Measurements from ENCODE around the gene RGS12. TPM values are rescaled to one million over a fixed set of nuclear protein-coding genes. Genes with fewer than 3 reads are reported as not detected.
"Not testable (repeated sequence)": the region's sequence is repeated elsewhere in the genome, so short reads cannot be mapped to it uniquely, and the experiment has no call there.

RGS12 gene
- total RNA-seq, 1 donor from 2014 or later: 13.4 TPM

- peaks cover 55% of the 10 kb centered on the region for H3K4me1 ChIP-seq
- no peak overlapping the region for H3K27ac ChIP-seq (replicated peaks)
- H3K36me3 ChIP-seq: no peaks in the 10 kb centered on the region
- no peaks in the 10 kb centered on the region for H3K9me3 ChIP-seq (replicated peaks)
- intact Hi-C loops (cut with micrococcal nuclease): no loop called here
- H3K27me3 ChIP-seq (ENCODE audit: low read depth): no peaks in the 10 kb centered on the region
- H3K4me3 ChIP-seq: no peak overlapping the region
- no peak for TF ChIP-seq CTCF (IDR thresholded peaks at IDR 0.05; ENCODE audit: borderline replicate concordance)
- DNase-seq: no peak
These were observed 7.3 kb downstream of the RGS12 start for GRCh38 chr4:3299976-3300671.

GRCh38 chr4:3300882-3301281, 8.1 kb downstream of the RGS12 start:
- intact Hi-C loops (cut with micrococcal nuclease); H3K27ac ChIP-seq (replicated peaks); H3K4me3 ChIP-seq; DNase-seq; H3K9me3 ChIP-seq (replicated peaks); H3K36me3 ChIP-seq; H3K27me3 ChIP-seq (ENCODE audit: low read depth): not testable (repeated sequence)
- H3K4me1 ChIP-seq: peaks cover 63% of the 10 kb centered on the region

GRCh38 chr4:3301450-3302172, 8.8 kb downstream of the RGS12 start:
- H3K27me3 ChIP-seq (ENCODE audit: low read depth): no peaks in the 10 kb centered on the region
- H3K4me3 ChIP-seq: no peak overlapping the region
- H3K36me3 ChIP-seq: no peaks in the 10 kb centered on the region
- intact Hi-C loops (cut with micrococcal nuclease): no loop called here
- no peaks in the 10 kb centered on the region for H3K9me3 ChIP-seq (replicated peaks)
- H3K4me1 ChIP-seq: peaks cover 70% of the 10 kb centered on the region
- no peak overlapping the region for H3K27ac ChIP-seq (replicated peaks)
- no peak for TF ChIP-seq CTCF (IDR thresholded peaks at IDR 0.05; ENCODE audit: borderline replicate concordance)
- no peak for DNase-seq

GRCh38 chr4:3302173-3302785, 9.5 kb downstream of the RGS12 start:
- no peak for DNase-seq
- TF ChIP-seq CTCF (IDR thresholded peaks at IDR 0.05; ENCODE audit: borderline replicate concordance): no peak
- H3K27me3 ChIP-seq (ENCODE audit: low read depth): no peaks in the 10 kb centered on the region
- intact Hi-C loops (cut with micrococcal nuclease): no loop called here
- no peaks in the 10 kb centered on the region for H3K36me3 ChIP-seq
- H3K9me3 ChIP-seq (replicated peaks): no peaks in the 10 kb centered on the region
- H3K4me1 ChIP-seq: peaks cover 75% of the 10 kb centered on the region
- no peak overlapping the region for H3K27ac ChIP-seq (replicated peaks)
- H3K4me3 ChIP-seq: no peak overlapping the region

GRCh38 chr4:3302786-3303564, 10.2 kb downstream of the RGS12 start:
- peaks cover 75% of the 10 kb centered on the region for H3K4me1 ChIP-seq
- no peak overlapping the region for H3K27ac ChIP-seq (replicated peaks)
- H3K27me3 ChIP-seq (ENCODE audit: low read depth): no peaks in the 10 kb centered on the region
- no peaks in the 10 kb centered on the region for H3K9me3 ChIP-seq (replicated peaks)
- intact Hi-C loops (cut with micrococcal nuclease): no loop called here
- no peak overlapping the region for H3K4me3 ChIP-seq
- no peak for DNase-seq
- no peaks in the 10 kb centered on the region for H3K36me3 ChIP-seq
- TF ChIP-seq CTCF (IDR thresholded peaks at IDR 0.05; ENCODE audit: borderline replicate concordance): no peak

Data from left ventricle myocardium inferior (tissue), 1 donor.